Retinal pigment epithelial cell (primary cell): Measurements from ENCODE around the gene ARHGAP27.
"Not testable (repeated sequence)": the region's sequence is repeated elsewhere in the genome, so short reads cannot be mapped to it uniquely, and the experiment has no call there.

Experiments
- DNase-seq: peaks from one replicate; pipeline ENCODE4 v3.0.0-alpha.2; 2010; ENCODE audit warnings: low read depth
- H3K4me3 ChIP-seq: 2 replicates; pipeline ENCODE4 v1.5.1; 2011; ENCODE audit warnings: mild to moderate bottlenecking, low read length, control low read depth, moderate library complexity
- CTCF ChIP-seq: conservative IDR thresholded peaks from 2 replicates; pipeline ENCODE4 v1.5.1; 2011; ENCODE audit warnings: low read depth, low read length, control low read depth, inconsistent platforms

The ARHGAP27 gene

GRCh38 chr17:45345554-45346215, 87.0 kb downstream of the ARHGAP27 start:
- DNase-seq: no peak
- H3K4me3 ChIP-seq: no peak overlapping the region
- no peak for TF ChIP-seq CTCF

- H3K4me3 ChIP-seq: no peak overlapping the region
- no peak for TF ChIP-seq CTCF
- DNase-seq: no peak
These were observed 87.5 kb downstream of the ARHGAP27 start for GRCh38 chr17:45345246-45345553.

- not testable (repeated sequence) for H3K4me3 ChIP-seq, DNase-seq
These were observed 88.6 kb downstream of the ARHGAP27 start for GRCh38 chr17:45343967-45344664.
